ENCODE measurements around the gene CAPN13.

GRCh38 chr2:30705056-30705455 lies 102.2 kb downstream of the CAPN13 start:
- TF ChIP-seq POLR2AphosphoS5 (IDR thresholded peaks at IDR 0.05; ENCODE audit: low read depth, low read length) (no peak), REST (IDR thresholded peaks at IDR 0.05; ENCODE audit: insufficient read depth in 1 of 2, low read depth in 2 of 2, low read length in 2 of 2) (no peak)

Measured in PFSK-1 (cell line).